B cell (primary cell): Measurements from ENCODE around the gene CRK. TPM values are rescaled to one million over a fixed set of nuclear protein-coding genes. Genes with fewer than 3 reads are reported as not detected.

Experiments used
- ATAC-seq: fragments of 200-7000 bp; cut with Tn5 transposase; one replicate; pipeline ENCODE4 v1.10.0; 2021; ENCODE audit warnings: low read depth, mild to moderate bottlenecking, moderate number of reproducible peaks, moderate library complexity
- CTCF ChIA-PET: fragments of 350-600 bp; sonication (Branson Sonifier 250); formaldehyde crosslinking; loops from one replicate; lab custom pipeline; 2021; ENCODE audit warnings: antibody characterized with exemption, inconsistent platforms; lab: Charles Lee
- POLR2A ChIA-PET: fragments of 350-600 bp; sonication (Branson Sonifier 250); formaldehyde crosslinking; loops from one replicate; lab custom pipeline; 2021; ENCODE audit warnings: antibody characterized with exemption; lab: Charles Lee
- DNase-seq: peaks from one replicate; pipeline ENCODE4 v3.0.0; 2013
- H2AFZ ChIP-seq: 2 replicates; pipeline ENCODE4 v1.6.1; 2012; ENCODE audit warnings: mild to moderate bottlenecking, low read depth, low read length; ENCODE audit not compliant: insufficient read depth, poor library complexity, severe bottlenecking
- H3K27ac ChIP-seq, 2 donors: 1 replicate in 1 of 2; 2 replicates in 1 of 2; pipeline ENCODE4 v1.5.1; 2012 to 2013; ENCODE audit warnings: low read length in 2 of 2, mild to moderate bottlenecking in 2 of 2, moderate library complexity in 1 of 2
- H3K27me3 ChIP-seq, 4 experiments: fragments of 200-600 bp in 1 of 4; sonication (generic) in 1 of 4; replicated peaks in 1 of 4; 1 replicate in 2 of 4; 2 replicates in 2 of 4; pipeline versions ENCODE4 v1.6.1 to v1.7.0; 2013 to 2016; ENCODE audit warnings: low read length in 3 of 4, mild to moderate bottlenecking in 2 of 4, mixed read lengths in 1 of 4, moderate library complexity in 1 of 4; ENCODE audit not compliant: insufficient read depth in 4 of 4, control insufficient read depth in 3 of 4; ENCODE audit errors: control extremely low read depth in 1 of 4
- H3K36me3 ChIP-seq, 2 experiments: replicated peaks in 1 of 2; 1 replicate in 1 of 2; 2 replicates in 1 of 2; pipeline versions ENCODE4 v1.6.1 to v1.7.1; 2013; ENCODE audit warnings: low read length in 1 of 2; ENCODE audit not compliant: insufficient read depth in 2 of 2, control insufficient read depth in 1 of 2; ENCODE audit errors: control extremely low read depth in 1 of 2, extremely low read depth in 1 of 2
- H3K4me1 ChIP-seq, 2 donors: fragments of 200-600 bp in 1 of 2; sonication (generic) in 1 of 2; 1 replicate in 1 of 2; 2 replicates in 1 of 2; pipeline versions ENCODE4 v1.5.1 to v1.6.1; 2013 to 2017; ENCODE audit warnings: low read length in 2 of 2; ENCODE audit not compliant: control insufficient read depth in 2 of 2, insufficient read depth in 2 of 2
- H3K4me2 ChIP-seq: replicated peaks from 2 replicates; pipeline ENCODE3; 2012; ENCODE audit warnings: mild to moderate bottlenecking, low read depth, low read length; ENCODE audit not compliant: poor library complexity, severe bottlenecking
- H3K4me3 ChIP-seq, 5 experiments: fragments of 200-600 bp in 1 of 5; sonication (generic) in 1 of 5; 1 replicate in 3 of 5; 2 replicates in 2 of 5; pipeline versions ENCODE4 v1.5.1 to v1.7.0; 2011 to 2016; ENCODE audit warnings: low read length in 4 of 5, mild to moderate bottlenecking in 4 of 5, low read depth in 2 of 5, control low read depth in 1 of 5, moderate library complexity in 1 of 5; ENCODE audit not compliant: insufficient read depth in 1 of 5; ENCODE audit errors: control extremely low read depth in 1 of 5, extremely low read depth in 1 of 5
- H3K79me2 ChIP-seq: fragments of 200-600 bp; sonication (generic); one replicate; pipeline ENCODE4 v1.6.0; 2016; ENCODE audit warnings: low read length; ENCODE audit not compliant: control insufficient read depth, insufficient read depth
- H3K9ac ChIP-seq: fragments of 200-600 bp; sonication (generic); 2 replicates; pipeline ENCODE4 v1.6.1; 2017; ENCODE audit warnings: mild to moderate bottlenecking, low read length, moderate library complexity
- H3K9me3 ChIP-seq, 3 donors: one replicate each; pipeline versions ENCODE4 v1.6.1 to v1.7.1; 2013; ENCODE audit warnings: low read length in 2 of 3; ENCODE audit not compliant: control insufficient read depth in 2 of 3, insufficient read depth in 1 of 3; ENCODE audit errors: control extremely low read depth in 1 of 3
- H4K20me1 ChIP-seq: 2 replicates; pipeline ENCODE4 v1.6.0; 2012; ENCODE audit warnings: mild to moderate bottlenecking, low read length; ENCODE audit not compliant: insufficient read depth, control insufficient read depth, poor library complexity, severe bottlenecking
- H3K27ac Mint-ChIP-seq: one replicate; pipeline ENCODE4 v1.8.0; 2021; ENCODE audit warnings: mixed read lengths
- H3K27me3 Mint-ChIP-seq: one replicate; pipeline ENCODE4 v1.8.0; 2021; ENCODE audit warnings: mixed read lengths
- H3K4me1 Mint-ChIP-seq: one replicate; pipeline ENCODE4 v1.8.0; 2021; ENCODE audit warnings: mixed read lengths
- H3K4me3 Mint-ChIP-seq: one replicate; pipeline ENCODE4 v1.8.0; 2021; ENCODE audit warnings: mixed read lengths
- H3K9me3 Mint-ChIP-seq: one replicate; pipeline ENCODE4 v1.8.0; 2022; ENCODE audit warnings: mixed read lengths; ENCODE audit not compliant: insufficient read depth
- CTCF ChIP-seq: fragments of 200-600 bp; IDR thresholded peaks from one replicate; pipeline ENCODE4 v1.8.0; 2022; ENCODE audit warnings: antibody characterized with exemption, mild to moderate bottlenecking
- EZH2 ChIP-seq: IDR thresholded peaks from 2 replicates; pipeline ENCODE4 v1.6.1; 2012; ENCODE audit warnings: borderline replicate concordance, low read depth, mild to moderate bottlenecking, moderate library complexity, low read length; ENCODE audit not compliant: insufficient read depth, poor library complexity, severe bottlenecking
- WGBS: methylation state at CpG from one replicate; pipeline ENCODE4 v1.1.5; 2013; ENCODE audit warnings: missing lambda C conversion rate; ENCODE audit not compliant: insufficient coverage; 5-methylcytosine and 5-hydroxymethylcytosine counted together
- intact Hi-C: fragments of 100-400 bp; cut with micrococcal nuclease; formaldehyde crosslinking; loops from one replicate; pipeline ENCODE4 v1.10.0; 2022
- polyA plus RNA-seq: library from polyadenylated mRNA; depleted of rRNA; stranded (reverse); fragments of >200 nt; gene quantifications from 2 replicates; pipeline ENCODE4 v1.2.3, GENCODE V29; 2012
- total RNA-seq, 2 donors: library from RNA; stranded (reverse); fragments of 120-200 nt in 1 of 2; gene quantifications; 1 replicate in 1 of 2; 2 replicates in 1 of 2; pipeline versions ENCODE4 v1.2.3 to v1.2.4, GENCODE V29; 2013 to 2022

The CRK gene
- total and polyA plus RNA-seq, 2 donors (not counting 1 experiment from before 2014, with no cell fraction given), result 8.2 to 36.4 TPM

- intact Hi-C loops, result no loop called here
- TF ChIP-seq EZH2 (no peak), CTCF (no peak)
- no peaks in the 10 kb centered on the region for H3K4me1 ChIP-seq
- H3K4me2 ChIP-seq, result no peak overlapping the region
- H3K27me3 ChIP-seq, result no peaks in the 10 kb centered on the region
- H3K4me3 ChIP-seq, result no peak overlapping the region
- Mint-ChIP-seq H3K4me3 (no peak overlapping the region), H3K4me1 (peaks cover 19% of the 10 kb centered on the region), H3K9me3 (no peaks in the 10 kb centered on the region), H3K27me3 (no peaks in the 10 kb centered on the region), H3K27ac (no peak overlapping the region)
- peaks cover 98% of the 10 kb centered on the region for H3K79me2 ChIP-seq
- POLR2A ChIA-PET, result no interaction called here
- H3K9me3 ChIP-seq, result no peaks in the 10 kb centered on the region
- WGBS, result 100% methylated on average over 1 of the region's 3 CpGs
- CTCF ChIA-PET, result interaction anchor here (0.8 to 0.9 kb wide), 2 partner anchors 22 to 101 kb away, joined by 3 read pairs; no protein-coding TSS in a partner anchor
- H3K36me3 ChIP-seq, result peaks cover 13 to 43% of the 10 kb centered on the region in 2 experiments
- H2AFZ ChIP-seq, result no peak overlapping the region
- DNase-seq (no peak), ATAC-seq (no peak)
- no peak overlapping the region for H3K27ac ChIP-seq
- peaks cover 80% of the 10 kb centered on the region for H4K20me1 ChIP-seq
- H3K9ac ChIP-seq, result no peak overlapping the region
Measured at GRCh38 chr17:1434150-1434549, 21.9 kb downstream of the CRK start.

DNA sequence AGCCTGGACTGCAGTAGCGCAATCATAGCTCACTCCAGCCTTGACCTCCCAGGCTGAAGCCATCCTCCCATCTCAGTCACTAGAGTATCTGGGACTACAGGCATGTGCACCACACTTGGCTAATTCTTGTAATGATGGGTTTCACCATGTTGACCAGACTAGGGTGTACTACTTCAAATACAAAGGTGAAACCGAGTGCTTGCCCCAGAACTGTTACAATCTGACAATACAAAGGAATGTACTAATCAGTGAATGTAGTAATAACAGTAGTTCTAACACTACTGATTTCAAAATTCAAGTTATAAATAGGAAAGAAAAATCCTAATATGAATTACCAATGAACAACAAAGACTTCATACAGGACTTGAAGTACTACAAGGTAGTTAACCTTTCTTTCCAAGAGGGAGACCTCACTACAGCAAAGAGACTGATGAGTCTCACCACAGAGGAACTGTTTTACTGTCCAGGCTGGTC, 24.4 kb downstream of the CRK start:
- intact Hi-C loops, result no loop called here
- H3K9me3 Mint-ChIP-seq, result no peaks in the 10 kb centered on the region
- Histone ChIP-seq H4K20me1 (peaks cover 62% of the 10 kb centered on the region), H3K9ac (no peak overlapping the region), H3K27ac (no peak overlapping the region), H3K4me2 (no peak overlapping the region), H3K36me3 (peaks cover 11 to 37% of the 10 kb centered on the region in 2 experiments), H3K4me3 (no peak overlapping the region), H3K27me3 (no peaks in the 10 kb centered on the region), H2AFZ (no peak overlapping the region), H3K79me2 (peaks cover 91% of the 10 kb centered on the region), H3K4me1 (no peaks in the 10 kb centered on the region), H3K9me3 (no peaks in the 10 kb centered on the region)
- ATAC-seq (no peak), DNase-seq (no peak)
- no peak overlapping the region for H3K27ac Mint-ChIP-seq
- no peak for TF ChIP-seq CTCF
- TF ChIP-seq EZH2, result no peak
- ChIA-PET POLR2A (interaction anchor here (0.7 kb wide), 2 partner anchors 14 to 623 kb away, joined by 4 to 11 read pairs; no protein-coding TSS in a partner anchor), CTCF (interaction anchor here (0.6 kb wide), 1 partner anchor 17 kb away, joined by 5 read pairs; no protein-coding TSS in a partner anchor)
- no peaks in the 10 kb centered on the region for H3K27me3 Mint-ChIP-seq
- no peak overlapping the region for H3K4me3 Mint-ChIP-seq
- peaks cover 14% of the 10 kb centered on the region for H3K4me1 Mint-ChIP-seq
- WGBS, result no CpG with 5 or more reads among the region's 2 CpGs
